Large intestine (tissue), 3 donors: ENCODE results near the gene COL5A1. TPM values are rescaled to one million over a fixed set of nuclear protein-coding genes. Genes with fewer than 3 reads are reported as not detected.

Source experiments
- DNase-seq, 2 donors: peaks; one replicate each; pipeline versions ENCODE4 v3.0.0 to v3.0.0-alpha.2; 2013
- H3K27ac ChIP-seq: one replicate; pipeline ENCODE4 v1.5.1; 2013; ENCODE audit warnings: low read length
- H3K27me3 ChIP-seq: 2 replicates; pipeline ENCODE4 v1.6.1; 2013; ENCODE audit warnings: low read length; ENCODE audit not compliant: control insufficient read depth, insufficient read depth
- H3K36me3 ChIP-seq: 2 replicates; pipeline ENCODE4 v1.6.1; 2013; ENCODE audit warnings: low read length; ENCODE audit not compliant: control insufficient read depth, insufficient read depth
- H3K4me1 ChIP-seq: one replicate; pipeline ENCODE4 v1.6.1; 2013; ENCODE audit warnings: low read length; ENCODE audit not compliant: control insufficient read depth, insufficient read depth
- H3K4me3 ChIP-seq: one replicate; pipeline ENCODE4 v1.5.1; 2013; ENCODE audit warnings: low read length
- H3K9me3 ChIP-seq: one replicate; pipeline ENCODE4 v1.6.1; 2013; ENCODE audit warnings: mild to moderate bottlenecking, low read depth, low read length, moderate library complexity; ENCODE audit not compliant: control insufficient read depth
- WGBS: methylation state at CpG from one replicate; pipeline ENCODE4 v1.1.5; 2013; ENCODE audit warnings: low lambda C conversion rate; ENCODE audit not compliant: insufficient coverage; 5-methylcytosine and 5-hydroxymethylcytosine counted together
- polyA plus RNA-seq: library from polyadenylated mRNA; unstranded; fragments of 120-200 nt; gene quantifications from one replicate; pipeline ENCODE4 v1.2.1, GENCODE V29; 2013

Gene COL5A1
- polyA plus RNA-seq, 1 donor: 79.9 TPM

GRCh38 chr9:134778156-134778555 is 136.6 kb downstream of the COL5A1 start:
- Histone ChIP-seq H3K4me3 (no peak overlapping the region), H3K27me3 (no peaks in the 10 kb centered on the region), H3K4me1 (peaks cover 15% of the 10 kb centered on the region), H3K36me3 (peaks cover 23% of the 10 kb centered on the region), H3K9me3 (no peaks in the 10 kb centered on the region), H3K27ac (no peak overlapping the region)
- WGBS: no CpG with 5 or more reads among the region's 13 CpGs
- no peak for DNase-seq

GRCh38 chr9:134778841-134779411 is 137.3 kb downstream of the COL5A1 start:
- WGBS: no CpG with 5 or more reads among the region's 17 CpGs
- Histone ChIP-seq H3K27me3 (no peaks in the 10 kb centered on the region), H3K4me1 (peaks cover 15% of the 10 kb centered on the region), H3K36me3 (peaks cover 19% of the 10 kb centered on the region), H3K4me3 (no peak overlapping the region), H3K9me3 (no peaks in the 10 kb centered on the region), H3K27ac (no peak overlapping the region)
- DNase-seq: peak in 1 of 2 donors; percentile 27

GRCh38 chr9:134779640-134780039 is 138.0 kb downstream of the COL5A1 start:
- no peaks in the 10 kb centered on the region for H3K27me3 ChIP-seq
- no peaks in the 10 kb centered on the region for H3K9me3 ChIP-seq
- H3K4me1 ChIP-seq: peaks cover 11% of the 10 kb centered on the region
- H3K4me3 ChIP-seq: no peak overlapping the region
- 100% methylated on average over 1 of the region's 8 CpGs for WGBS
- H3K36me3 ChIP-seq: peaks cover 19% of the 10 kb centered on the region
- no peak overlapping the region for H3K27ac ChIP-seq
- no peak for DNase-seq

- DNase-seq: no peak
- WGBS: no CpG with 5 or more reads among the region's 28 CpGs
- H3K4me1 ChIP-seq: no peaks in the 10 kb centered on the region
These were observed 140.1 kb downstream of the COL5A1 start for GRCh38 chr9:134781591-134782302.

GRCh38 chr9:134782921-134783698 is 141.5 kb downstream of the COL5A1 start:
- H3K9me3 ChIP-seq: no peaks in the 10 kb centered on the region
- H3K4me3 ChIP-seq: no peak overlapping the region
- DNase-seq: no peak
- peaks cover 16% of the 10 kb centered on the region for H3K36me3 ChIP-seq
- 100% methylated on average over 1 of the region's 33 CpGs for WGBS
- H3K27ac ChIP-seq: no peak overlapping the region
- H3K27me3 ChIP-seq: no peaks in the 10 kb centered on the region
- no peaks in the 10 kb centered on the region for H3K4me1 ChIP-seq

More at GRCh38 chr9:134781591-134782302, 140.1 kb downstream of the COL5A1 start:
- no peaks in the 10 kb centered on the region for H3K27me3 ChIP-seq
- no peak overlapping the region for H3K4me3 ChIP-seq
- no peaks in the 10 kb centered on the region for H3K9me3 ChIP-seq
- H3K27ac ChIP-seq: no peak overlapping the region
- peaks cover 14% of the 10 kb centered on the region for H3K36me3 ChIP-seq

GRCh38 chr9:134783699-134784039 is 142.1 kb downstream of the COL5A1 start:
- Histone ChIP-seq H3K27ac (no peak overlapping the region), H3K36me3 (peaks cover 16% of the 10 kb centered on the region), H3K4me1 (no peaks in the 10 kb centered on the region), H3K4me3 (no peak overlapping the region), H3K27me3 (no peaks in the 10 kb centered on the region), H3K9me3 (no peaks in the 10 kb centered on the region)
- no peak for DNase-seq
- WGBS: no CpG with 5 or more reads among the region's 12 CpGs

GRCh38 chr9:134784577-134785305 is 143.1 kb downstream of the COL5A1 start:
- Histone ChIP-seq H3K4me1 (no peaks in the 10 kb centered on the region), H3K36me3 (peaks cover 14% of the 10 kb centered on the region), H3K4me3 (no peak overlapping the region), H3K27ac (no peak overlapping the region), H3K9me3 (no peaks in the 10 kb centered on the region), H3K27me3 (no peaks in the 10 kb centered on the region)
- DNase-seq: no peak
- WGBS: 30% methylated on average over 2 of the region's 23 CpGs

- Histone ChIP-seq H3K27ac (no peak overlapping the region), H3K27me3 (no peaks in the 10 kb centered on the region), H3K4me1 (no peaks in the 10 kb centered on the region), H3K9me3 (no peaks in the 10 kb centered on the region), H3K36me3 (peaks cover 8% of the 10 kb centered on the region), H3K4me3 (no peak overlapping the region)
- no CpG with 5 or more reads among the region's 23 CpGs for WGBS
- no peak for DNase-seq
These were observed 143.9 kb downstream of the COL5A1 start for GRCh38 chr9:134785325-134786108.

GRCh38 chr9:134787601-134788531 is 146.3 kb downstream of the COL5A1 start:
- WGBS: no CpG with 5 or more reads among the region's 8 CpGs
- Histone ChIP-seq H3K9me3 (no peaks in the 10 kb centered on the region), H3K27ac (no peak overlapping the region), H3K36me3 (peaks cover 8% of the 10 kb centered on the region), H3K4me1 (no peaks in the 10 kb centered on the region), H3K27me3 (no peaks in the 10 kb centered on the region), H3K4me3 (no peak overlapping the region)
- DNase-seq: no peak
